SK-N-SH (cell line): Measurements from ENCODE around the gene VPS8. TPM values are rescaled to one million over a fixed set of nuclear protein-coding genes. Genes with fewer than 3 reads are reported as not detected.

ENCODE experiments used
- CTCF ChIA-PET: fragments of 300-600, 350-600 bp; formaldehyde crosslinking; extraction: SDS; loops from one replicate; lab custom pipeline; 2021; lab: Yijun Ruan, JAX
- POLR2A ChIA-PET: fragments of 350-600 bp; sonication (Branson Sonifier 250); formaldehyde crosslinking; extraction: SDS; loops from one replicate; lab custom pipeline; 2020; ENCODE audit warnings: antibody characterized with exemption, inconsistent platforms; lab: Yijun Ruan, JAX
- DNase-seq: peaks from one replicate; pipeline ENCODE4 v3.0.0; 2012
- H2AFZ ChIP-seq: fragments of 200-600 bp; sonication (generic); 2 replicates; pipeline ENCODE4 v1.8.1; 2016; ENCODE audit warnings: antibody characterized with exemption, mild to moderate bottlenecking, low read depth
- H3F3A ChIP-seq: fragments of 200-600 bp; sonication (generic); replicated peaks from 2 replicates; pipeline ENCODE3; 2016; ENCODE audit warnings: antibody characterized with exemption, mild to moderate bottlenecking; ENCODE audit not compliant: insufficient read depth
- H3K27ac ChIP-seq, 2 experiments: fragments of 200-500 bp in 1 of 2; fragments of 200-600 bp in 1 of 2; sonication (Bioruptor generic) in 1 of 2; sonication (generic), shearing (Covaris generic) in 1 of 2; 2 replicates each; pipeline versions ENCODE4 v1.5.1 to v1.6.1; 2014 to 2016; ENCODE audit warnings: low read depth in 2 of 2, inconsistent platforms in 1 of 2, low read length in 1 of 2, mild to moderate bottlenecking in 1 of 2, mixed read lengths in 1 of 2
- H3K27me3 ChIP-seq: fragments of 200-600 bp; sonication (generic), shearing (Covaris generic); 2 replicates; pipeline ENCODE4 v1.6.1; 2016; ENCODE audit warnings: mixed run types; ENCODE audit not compliant: insufficient read depth
- H3K36me3 ChIP-seq, 2 experiments: fragments of 200-500 bp in 1 of 2; fragments of 200-600 bp in 1 of 2; sonication (Bioruptor generic) in 1 of 2; sonication (generic) in 1 of 2; replicated peaks in 1 of 2; 2 replicates each; pipeline versions ENCODE3 to v1.5.1; 2014 to 2016; ENCODE audit warnings: low read length in 1 of 2, mild to moderate bottlenecking in 1 of 2; ENCODE audit not compliant: insufficient read depth in 2 of 2, control insufficient read depth in 1 of 2
- H3K4me1 ChIP-seq, 2 experiments: fragments of 200-500 bp in 1 of 2; fragments of 200-600 bp in 1 of 2; sonication (Bioruptor generic) in 1 of 2; sonication (generic), shearing (Covaris generic) in 1 of 2; 2 replicates each; pipeline versions ENCODE4 v1.5.1 to v1.6.1; 2014 to 2016; ENCODE audit warnings: low read depth in 1 of 2, low read length in 1 of 2, mixed run types in 1 of 2; ENCODE audit not compliant: insufficient read depth in 2 of 2, control insufficient read depth in 1 of 2
- H3K4me2 ChIP-seq: fragments of 200-600 bp; sonication (generic), shearing (Covaris generic); 2 replicates; pipeline ENCODE4 v1.6.1; 2017; ENCODE audit warnings: mixed run types
- H3K4me3 ChIP-seq, 2 experiments: fragments of 200-500 bp in 1 of 2; fragments of 200-600 bp in 1 of 2; sonication (Bioruptor generic) in 1 of 2; sonication (generic), shearing (Covaris generic) in 1 of 2; 2 replicates each; pipeline versions ENCODE4 v1.5.1 to v1.8.1; 2014 to 2016; ENCODE audit warnings: low read depth in 2 of 2, inconsistent platforms in 1 of 2, low read length in 1 of 2, mild to moderate bottlenecking in 1 of 2, mixed read lengths in 1 of 2, moderate library complexity in 1 of 2
- H3K79me2 ChIP-seq: fragments of 200-600 bp; sonication (generic); 2 replicates; pipeline ENCODE4 v1.8.1; 2017; ENCODE audit warnings: mild to moderate bottlenecking; ENCODE audit not compliant: insufficient read depth
- H3K9ac ChIP-seq: fragments of 200-600 bp; sonication (generic); 2 replicates; pipeline ENCODE4 v1.6.1; 2017; ENCODE audit warnings: mixed run types
- H3K9me2 ChIP-seq: fragments of 200-600 bp; sonication (generic); 2 replicates; pipeline ENCODE4 v1.6.1; 2017; ENCODE audit warnings: mixed run types
- H3K9me3 ChIP-seq: fragments of 200-600 bp; sonication (generic); 2 replicates; pipeline ENCODE4 v1.6.1; 2017; ENCODE audit warnings: mixed run types, mild to moderate bottlenecking, moderate library complexity
- H4K20me1 ChIP-seq: fragments of 200-600 bp; sonication (generic); 2 replicates; pipeline ENCODE4 v1.6.1; 2017; ENCODE audit warnings: mild to moderate bottlenecking, mixed run types; ENCODE audit not compliant: insufficient read depth
- CHD2 ChIP-seq: fragments of 150-350 bp; IDR thresholded peaks from 2 replicates; pipeline ENCODE4 v1.6.1; 2018; ENCODE audit warnings: low read length; ENCODE audit not compliant: partially characterized antibody
- CTCF ChIP-seq: fragments of 200-600 bp; sonication (generic); IDR thresholded peaks from 2 replicates; pipeline ENCODE4 v1.6.1; 2017; ENCODE audit warnings: antibody characterized with exemption, mild to moderate bottlenecking, moderate library complexity
- FOSL2 ChIP-seq: IDR thresholded peaks from 2 replicates; pipeline ENCODE4 v1.4.0; 2012; ENCODE audit warnings: low read depth, mild to moderate bottlenecking, moderate library complexity, borderline replicate concordance
- FOXM1 ChIP-seq: IDR thresholded peaks from 2 replicates; pipeline ENCODE4 v1.4.0; 2012; ENCODE audit warnings: low read depth, mild to moderate bottlenecking
- GABPA ChIP-seq: IDR thresholded peaks from 2 replicates; pipeline ENCODE4 v1.4.0; 2012; ENCODE audit warnings: low read depth, mild to moderate bottlenecking
- IRF3 ChIP-seq: fragments of 150-350 bp; IDR thresholded peaks from 2 replicates; pipeline ENCODE4 v1.6.1; 2016; ENCODE audit warnings: mild to moderate bottlenecking, low read depth, low read length
- MAX ChIP-seq: IDR thresholded peaks from 2 replicates; pipeline ENCODE4 v1.4.0; 2012; ENCODE audit warnings: low read depth
- MEF2A ChIP-seq: IDR thresholded peaks from 2 replicates; pipeline ENCODE4 v1.4.0; 2012; ENCODE audit warnings: low read depth, borderline replicate concordance
- NFIC ChIP-seq: IDR thresholded peaks from 2 replicates; pipeline ENCODE4 v1.4.0; 2012; ENCODE audit warnings: borderline replicate concordance
- POLR2AphosphoS5 ChIP-seq: IDR thresholded peaks from 2 replicates; pipeline ENCODE4 v1.6.1; 2012; ENCODE audit warnings: low read depth, low read length
- RCOR1 ChIP-seq: fragments of 150-350 bp; IDR thresholded peaks from 2 replicates; pipeline ENCODE4 v1.6.1; 2017; ENCODE audit warnings: antibody characterized with exemption, low read length
- RFX5 ChIP-seq: IDR thresholded peaks from 2 replicates; pipeline ENCODE4 v1.6.1; 2012; ENCODE audit warnings: mild to moderate bottlenecking, improper control_type of control experiment, low read length
- SIN3A ChIP-seq: IDR thresholded peaks from 2 replicates; pipeline ENCODE4 v1.6.1; 2012; ENCODE audit warnings: low read depth, mild to moderate bottlenecking, low read length, moderate library complexity, borderline replicate concordance
- SMC3 ChIP-seq: IDR thresholded peaks from 2 replicates; pipeline ENCODE4 v1.6.1; 2012; ENCODE audit warnings: low read depth, low read length, improper control_type of control experiment
- TAF1 ChIP-seq: IDR thresholded peaks from 2 replicates; pipeline ENCODE4 v1.6.1; 2012; ENCODE audit warnings: low read depth, mild to moderate bottlenecking, low read length, moderate library complexity, borderline replicate concordance
- USF2 ChIP-seq: fragments of 150-350 bp; IDR thresholded peaks from 2 replicates; pipeline ENCODE4 v1.6.1; 2017; ENCODE audit warnings: antibody characterized with exemption, low read length, low read depth, borderline replicate concordance
- YY1 ChIP-seq: IDR thresholded peaks from 2 replicates; pipeline ENCODE4 v1.4.0; 2012; ENCODE audit warnings: low read depth, mild to moderate bottlenecking
- ZBTB33 ChIP-seq: IDR thresholded peaks from 2 replicates; pipeline ENCODE4 v1.4.0; 2012; ENCODE audit warnings: low read depth, borderline replicate concordance
- WGBS: methylation state at CpG from one replicate; pipeline ENCODE4 v1.1.6; 2017; ENCODE audit warnings: low lambda C conversion rate; 5-methylcytosine and 5-hydroxymethylcytosine counted together
- polyA plus RNA-seq, 3 experiments: library from polyadenylated mRNA; depleted of rRNA; stranded (reverse); fragments of >200 nt; gene quantifications; 2 replicates each; pipeline ENCODE4 v1.2.3, GENCODE V29; 2012

The VPS8 gene
- polyA plus RNA-seq, 1 of the 3 experiments (the other 2 are of a cell fraction): 12.8 TPM

- no peaks in the 10 kb centered on the region for H3K9me2 ChIP-seq
- no peaks in the 10 kb centered on the region for H3K36me3 ChIP-seq
- peaks cover 0 to 11% of the 10 kb centered on the region in 2 experiments; a peak in 1 of 4 replicates for H3K4me1 ChIP-seq
- CTCF ChIA-PET: interaction anchor here (1.1 to 1.8 kb wide), 3 partner anchors 9 to 110 kb away, joined by 3 to 6 read pairs (median 4); no protein-coding TSS in a partner anchor
- H3K4me3 ChIP-seq: no peak overlapping the region
- DNase-seq: no peak
- H3K4me2 ChIP-seq: no peak overlapping the region
- no peaks in the 10 kb centered on the region for H3K79me2 ChIP-seq
- no peaks in the 10 kb centered on the region for H3F3A ChIP-seq
- 62% methylated on average over 4 of the region's 4 CpGs for WGBS
- H3K27me3 ChIP-seq: no peaks in the 10 kb centered on the region; the same call in 1 of the 2 replicates
- H3K9ac ChIP-seq: no peak overlapping the region
- no peak for TF ChIP-seq CHD2
- no peak for TF ChIP-seq RCOR1
- TF ChIP-seq ZBTB33: no peak
- no peak for TF ChIP-seq CTCF
- no peak for TF ChIP-seq MEF2A
- no peak for TF ChIP-seq TAF1
- TF ChIP-seq POLR2AphosphoS5: no peak
- TF ChIP-seq SMC3: no peak
- TF ChIP-seq RFX5: no peak
- TF ChIP-seq FOXM1: no peak
- TF ChIP-seq SIN3A: no peak
- TF ChIP-seq YY1: no peak
- TF ChIP-seq GABPA: no peak
- TF ChIP-seq, all 33 proteins: peak for 0
- Histone ChIP-seq H3K9me3 (no peaks in the 10 kb centered on the region), H3K27ac (no peak overlapping the region), H2AFZ (no peak overlapping the region), H4K20me1 (no peaks in the 10 kb centered on the region)
- POLR2A ChIA-PET: no interaction called here
Observed at GRCh38 chr3:185066251-185066650, 254.3 kb downstream of the VPS8 start.

GRCh38 chr3:185067173-185067572 is 255.2 kb downstream of the VPS8 start:
- ChIA-PET CTCF (no interaction called here), POLR2A (no interaction called here)
- no peak for TF ChIP-seq IRF3
- no peak for TF ChIP-seq FOSL2
- TF ChIP-seq NFIC: no peak
- no peak for TF ChIP-seq TAF1
- TF ChIP-seq GABPA: no peak
- TF ChIP-seq MAX: no peak
- TF ChIP-seq SMC3: no peak
- TF ChIP-seq YY1: no peak
- no peak for TF ChIP-seq RCOR1
- TF ChIP-seq USF2: no peak
- TF ChIP-seq CTCF: no peak
- Histone ChIP-seq H3K4me2 (no peak overlapping the region), H3F3A (no peaks in the 10 kb centered on the region), H3K27ac (no peak overlapping the region), H3K27me3 (no peaks in the 10 kb centered on the region; the same call in 1 of the 2 replicates), H3K4me1 (peaks cover 0 to 11% of the 10 kb centered on the region in 2 experiments; a peak in 1 of 4 replicates), H3K4me3 (no peak overlapping the region), H3K79me2 (no peaks in the 10 kb centered on the region), H3K9me2 (no peaks in the 10 kb centered on the region), H2AFZ (no peak overlapping the region), H3K9ac (no peak overlapping the region), H3K9me3 (no peaks in the 10 kb centered on the region), H3K36me3 (no peaks in the 10 kb centered on the region), H4K20me1 (no peaks in the 10 kb centered on the region)
- no peak for DNase-seq
- 85% methylated on average over 11 of the region's 11 CpGs for WGBS
